Activated CD4-positive, alpha-beta T cell treated with anti-CD3 and anti-CD28 coated beads, Interleukin-10, Interleukin-2, amounts not matched to agents 100 ng/mL and 50 ng/mL, durations not matched to agents 16 hours and 8 hours (primary cell): ENCODE measurements around the gene SLC7A5.
"Not testable (repeated sequence)": the region's sequence is repeated elsewhere in the genome, so short reads cannot be mapped to it uniquely, and the experiment has no call there.

ENCODE experiments used
- DNase-seq: peaks from one replicate; pipeline ENCODE4 v3.0.0-alpha.2; 2020

The SLC7A5 gene

DNA sequence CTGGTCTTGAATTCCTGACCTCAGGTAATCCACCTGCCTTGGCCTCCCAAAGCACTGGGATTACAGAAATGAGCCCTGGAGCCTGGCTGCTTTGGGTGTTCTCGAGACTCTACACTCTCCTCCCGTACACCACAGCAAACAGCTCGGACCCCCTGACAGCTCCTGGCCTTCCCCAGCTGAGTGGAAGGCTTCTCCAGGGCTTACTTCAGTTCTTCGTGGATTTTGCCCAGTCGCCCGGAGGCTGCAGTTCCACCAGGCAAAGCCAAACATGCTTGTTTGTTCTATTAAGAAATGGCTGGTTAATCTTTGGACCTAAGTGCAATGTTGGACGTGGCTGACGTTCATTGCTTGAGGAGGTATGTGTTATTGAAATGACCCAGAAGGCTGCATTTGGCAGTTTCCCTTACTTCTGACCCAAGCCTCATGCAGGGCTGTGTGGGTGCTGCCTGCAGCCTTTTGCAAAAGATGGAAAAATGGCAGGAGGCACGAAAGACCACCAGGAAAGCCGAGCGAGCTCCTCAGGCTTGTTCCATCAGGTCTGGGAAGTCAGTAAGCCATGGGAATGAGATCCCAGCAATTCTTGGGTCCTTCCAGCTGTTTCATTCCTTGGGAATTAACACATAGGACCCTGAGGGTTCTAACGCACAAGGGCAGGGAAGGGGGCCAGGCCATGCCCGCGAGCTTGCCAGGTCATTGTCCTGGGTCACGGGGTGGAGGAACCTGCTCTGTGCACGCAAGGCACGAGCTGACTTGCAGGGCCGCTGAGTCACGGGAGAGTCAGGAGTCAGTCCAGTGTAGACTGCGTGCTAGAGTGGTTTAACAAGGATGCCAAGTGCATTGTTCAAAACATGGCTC is 79.6 kb downstream of the SLC7A5 start:
- no peak for DNase-seq

DNA sequence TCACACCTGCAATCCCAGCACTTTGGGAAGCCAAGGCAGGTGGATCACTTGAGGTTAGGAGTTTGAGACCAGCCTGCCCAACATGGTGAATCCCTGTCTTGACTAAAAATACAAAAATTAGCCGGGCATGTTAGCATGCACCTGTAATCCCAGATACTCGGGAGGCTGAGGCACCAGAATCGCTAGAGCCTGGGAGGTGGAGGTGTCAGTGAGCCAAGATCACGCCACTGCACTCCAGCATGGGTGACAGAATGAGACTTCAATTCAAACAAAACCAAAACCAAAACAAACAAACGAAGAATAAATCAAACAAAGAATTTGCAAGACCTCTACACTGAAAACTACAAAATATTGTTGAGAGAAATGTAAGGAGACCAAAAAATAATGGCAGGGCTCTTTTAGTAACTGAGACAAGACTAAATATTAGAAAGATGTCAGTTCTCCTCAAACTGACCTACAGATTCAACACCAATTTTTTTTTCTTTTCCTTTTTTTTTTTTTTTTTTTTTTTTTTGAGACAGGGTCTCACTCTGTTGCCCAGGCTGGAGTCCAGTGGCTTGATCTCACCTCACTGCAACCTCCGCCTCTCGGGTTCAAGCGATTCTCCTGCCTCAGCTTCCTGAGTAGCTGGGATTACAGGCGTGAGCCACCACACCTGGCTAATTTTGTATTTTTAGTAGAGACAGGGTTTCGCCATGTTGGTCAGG is 80.4 kb downstream of the SLC7A5 start:
- not testable (repeated sequence) for DNase-seq

DNA sequence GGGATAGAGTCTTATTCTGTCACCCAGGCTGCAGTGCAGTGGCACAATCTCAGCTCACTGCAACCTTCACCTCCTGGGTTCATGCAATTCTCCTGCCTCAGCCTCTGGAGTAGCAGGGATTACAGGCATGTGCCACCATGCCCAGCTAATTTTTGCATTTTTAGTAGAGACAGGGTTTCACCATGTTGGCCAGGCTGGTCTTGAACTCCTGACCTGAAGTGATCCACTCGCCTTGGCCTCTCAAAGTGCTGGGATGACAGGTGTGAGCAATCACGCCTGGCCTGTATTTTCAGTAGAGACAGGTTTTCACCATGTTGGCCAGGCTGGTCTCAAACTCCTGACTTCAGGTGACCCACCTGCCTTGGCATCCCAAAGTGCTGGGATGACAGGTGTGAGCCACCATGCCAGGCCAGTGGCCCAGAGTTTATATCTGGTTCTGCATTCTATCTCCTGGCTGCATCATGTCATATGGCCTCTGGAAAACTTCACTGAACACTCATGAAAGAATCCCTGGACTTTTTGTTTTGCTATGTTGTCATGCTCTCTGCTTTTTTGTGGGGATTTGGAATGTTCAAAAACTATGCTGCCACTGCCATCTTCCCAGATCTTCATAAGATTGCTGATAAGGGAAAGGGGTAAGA is 81.7 kb downstream of the SLC7A5 start:
- DNase-seq: not testable (repeated sequence)

DNA sequence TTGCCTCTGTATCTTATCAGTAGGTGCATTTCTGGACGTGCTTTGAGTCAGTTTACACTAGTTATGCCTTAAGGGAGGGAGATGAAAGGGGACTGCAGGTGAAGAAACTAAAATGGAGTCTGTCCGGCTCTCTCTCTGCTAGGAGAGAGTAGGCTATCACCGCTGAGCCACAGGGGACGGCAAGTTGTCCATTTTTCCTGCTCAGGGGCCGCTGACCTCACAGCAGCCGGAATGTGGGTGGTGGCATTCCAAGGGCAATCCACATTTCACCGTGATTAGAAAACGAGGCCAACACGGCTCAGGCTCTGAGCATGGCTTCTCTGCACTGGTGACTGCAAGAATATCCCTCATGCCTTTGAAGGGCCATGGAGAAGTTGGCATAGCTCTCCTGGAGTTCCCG is 84.5 kb downstream of the SLC7A5 start:
- no peak for DNase-seq

DNA sequence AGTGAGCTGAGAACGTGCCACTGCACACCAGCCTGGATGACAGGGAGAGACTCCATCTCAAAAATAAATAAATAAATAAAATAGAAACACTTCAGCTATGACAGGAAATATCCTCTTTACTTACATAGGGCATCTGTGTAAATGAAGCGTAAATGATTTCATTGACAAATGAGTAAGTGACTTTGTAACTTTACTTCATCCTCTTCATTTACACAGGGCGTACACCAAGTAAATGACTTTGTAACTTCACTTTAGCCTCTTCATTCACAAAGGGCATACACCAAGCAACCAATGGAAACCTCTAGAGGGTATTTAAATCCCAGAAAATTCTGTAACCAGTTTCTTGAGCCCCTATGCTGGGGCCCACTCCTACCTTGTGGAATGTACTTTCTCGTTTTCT is 87.3 kb downstream of the SLC7A5 start:
- no peak for DNase-seq

DNA sequence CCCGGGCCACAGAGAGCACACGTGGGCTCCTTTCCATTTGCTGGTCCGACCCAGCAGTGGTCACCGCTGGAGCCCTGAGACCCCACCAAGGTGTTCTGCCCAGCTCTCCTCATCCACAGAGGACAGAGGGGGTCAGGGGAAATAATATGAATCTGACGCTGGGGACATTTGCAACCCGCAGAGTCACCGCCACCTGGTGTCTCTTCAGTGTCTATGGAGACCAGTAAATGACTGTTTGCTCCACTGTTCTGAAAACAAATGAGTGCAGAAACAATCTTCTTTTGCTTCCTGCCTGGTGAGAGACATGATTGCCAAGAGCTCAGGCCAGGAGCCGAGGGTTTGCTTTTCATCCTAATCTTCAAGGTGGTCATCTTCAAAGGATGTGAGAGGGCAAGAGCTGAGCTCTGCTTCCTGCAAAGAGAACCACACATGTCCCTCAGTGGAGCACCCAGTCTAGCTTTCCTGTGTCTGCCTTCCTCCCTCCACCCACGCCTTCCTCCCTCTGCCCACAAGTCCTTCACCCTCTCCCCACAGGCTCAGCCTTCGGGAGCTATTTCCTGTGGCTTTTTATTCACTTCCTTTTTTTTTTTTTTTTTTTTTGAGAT is 88.8 kb downstream of the SLC7A5 start:
- DNase-seq: peak; percentile 90
